Coronary artery (tissue), 2 donors: ENCODE measurements around the gene ATP9B.
A peak's percentile ranks its signal among the peaks of the same experiment; 100 is the strongest.

Experiments used
- DNase-seq: peaks from one replicate; pipeline ENCODE4 v3.0.0-alpha.2; 2017; ENCODE audit warnings: low spot score
- H3K27ac ChIP-seq, 2 donors: fragments of 200-600 bp; sonication (generic); one replicate each; pipeline ENCODE4 v1.5.1; 2016 to 2019
- H3K4me3 ChIP-seq: fragments of 200-600 bp; sonication (generic); 2 replicates; pipeline ENCODE4 v1.5.1; 2016; ENCODE audit warnings: mild to moderate bottlenecking, moderate library complexity
- TF ChIP-seq, protein P1 (sequence below): fragments of 200-600 bp; sonication (generic); IDR thresholded peaks from one replicate; pipeline ENCODE4 v1.5.1; 2019; ENCODE audit warnings: antibody characterized with exemption

The ATP9B gene, protein sequence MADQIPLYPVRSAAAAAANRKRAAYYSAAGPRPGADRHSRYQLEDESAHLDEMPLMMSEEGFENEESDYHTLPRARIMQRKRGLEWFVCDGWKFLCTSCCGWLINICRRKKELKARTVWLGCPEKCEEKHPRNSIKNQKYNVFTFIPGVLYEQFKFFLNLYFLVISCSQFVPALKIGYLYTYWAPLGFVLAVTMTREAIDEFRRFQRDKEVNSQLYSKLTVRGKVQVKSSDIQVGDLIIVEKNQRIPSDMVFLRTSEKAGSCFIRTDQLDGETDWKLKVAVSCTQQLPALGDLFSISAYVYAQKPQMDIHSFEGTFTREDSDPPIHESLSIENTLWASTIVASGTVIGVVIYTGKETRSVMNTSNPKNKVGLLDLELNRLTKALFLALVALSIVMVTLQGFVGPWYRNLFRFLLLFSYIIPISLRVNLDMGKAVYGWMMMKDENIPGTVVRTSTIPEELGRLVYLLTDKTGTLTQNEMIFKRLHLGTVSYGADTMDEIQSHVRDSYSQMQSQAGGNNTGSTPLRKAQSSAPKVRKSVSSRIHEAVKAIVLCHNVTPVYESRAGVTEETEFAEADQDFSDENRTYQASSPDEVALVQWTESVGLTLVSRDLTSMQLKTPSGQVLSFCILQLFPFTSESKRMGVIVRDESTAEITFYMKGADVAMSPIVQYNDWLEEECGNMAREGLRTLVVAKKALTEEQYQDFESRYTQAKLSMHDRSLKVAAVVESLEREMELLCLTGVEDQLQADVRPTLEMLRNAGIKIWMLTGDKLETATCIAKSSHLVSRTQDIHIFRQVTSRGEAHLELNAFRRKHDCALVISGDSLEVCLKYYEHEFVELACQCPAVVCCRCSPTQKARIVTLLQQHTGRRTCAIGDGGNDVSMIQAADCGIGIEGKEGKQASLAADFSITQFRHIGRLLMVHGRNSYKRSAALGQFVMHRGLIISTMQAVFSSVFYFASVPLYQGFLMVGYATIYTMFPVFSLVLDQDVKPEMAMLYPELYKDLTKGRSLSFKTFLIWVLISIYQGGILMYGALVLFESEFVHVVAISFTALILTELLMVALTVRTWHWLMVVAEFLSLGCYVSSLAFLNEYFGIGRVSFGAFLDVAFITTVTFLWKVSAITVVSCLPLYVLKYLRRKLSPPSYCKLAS

DNA sequence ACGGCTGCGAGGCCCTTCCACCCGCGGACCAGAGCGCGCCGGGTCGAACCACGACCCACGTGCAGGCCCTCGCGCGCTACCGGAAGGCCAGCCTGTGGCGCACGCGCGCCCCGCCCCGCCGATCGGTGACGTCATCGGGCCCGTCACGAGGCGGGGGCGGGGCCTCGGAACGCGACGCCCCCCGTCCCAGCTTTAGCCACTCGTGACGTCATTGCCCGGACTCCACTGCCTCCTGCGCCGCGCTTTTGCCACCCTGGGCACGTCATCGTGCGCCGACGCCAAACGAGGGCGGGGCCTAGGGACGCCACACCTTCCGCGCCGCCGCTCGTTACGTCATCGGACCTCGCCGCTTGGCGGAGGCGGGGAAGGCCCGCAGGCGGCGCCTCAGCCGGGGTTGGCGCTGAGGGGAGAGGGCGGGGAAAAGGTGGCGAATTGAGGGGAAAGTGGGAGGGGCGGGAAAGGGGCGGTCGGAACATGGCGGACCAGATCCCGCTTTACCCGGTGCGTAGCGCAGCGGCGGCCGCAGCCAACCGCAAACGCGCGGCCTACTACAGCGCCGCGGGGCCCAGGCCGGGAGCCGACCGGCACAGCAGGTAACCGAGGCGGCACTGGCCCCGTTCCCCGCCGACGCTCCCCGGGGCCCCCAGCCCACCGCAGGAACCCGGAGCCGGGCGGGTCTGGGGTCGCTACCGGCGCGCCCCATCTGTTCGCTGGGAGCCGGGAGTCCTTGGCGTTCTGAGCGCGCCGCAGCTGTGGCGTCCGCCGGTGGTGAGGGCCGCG is at the start of gene ATP9B:
Gene ATP9B, plus strand, starts transcription at position 458 of the 780 bp plus-strand sequence. Its CDS starts 17 bp downstream, at position 475.
- Histone ChIP-seq H3K4me3 (peak within 1 kb of the TSS; percentile 87), H3K27ac (peak within 1 kb of the TSS; percentile 88 to 92)
- TF ChIP-seq, protein P1, sequence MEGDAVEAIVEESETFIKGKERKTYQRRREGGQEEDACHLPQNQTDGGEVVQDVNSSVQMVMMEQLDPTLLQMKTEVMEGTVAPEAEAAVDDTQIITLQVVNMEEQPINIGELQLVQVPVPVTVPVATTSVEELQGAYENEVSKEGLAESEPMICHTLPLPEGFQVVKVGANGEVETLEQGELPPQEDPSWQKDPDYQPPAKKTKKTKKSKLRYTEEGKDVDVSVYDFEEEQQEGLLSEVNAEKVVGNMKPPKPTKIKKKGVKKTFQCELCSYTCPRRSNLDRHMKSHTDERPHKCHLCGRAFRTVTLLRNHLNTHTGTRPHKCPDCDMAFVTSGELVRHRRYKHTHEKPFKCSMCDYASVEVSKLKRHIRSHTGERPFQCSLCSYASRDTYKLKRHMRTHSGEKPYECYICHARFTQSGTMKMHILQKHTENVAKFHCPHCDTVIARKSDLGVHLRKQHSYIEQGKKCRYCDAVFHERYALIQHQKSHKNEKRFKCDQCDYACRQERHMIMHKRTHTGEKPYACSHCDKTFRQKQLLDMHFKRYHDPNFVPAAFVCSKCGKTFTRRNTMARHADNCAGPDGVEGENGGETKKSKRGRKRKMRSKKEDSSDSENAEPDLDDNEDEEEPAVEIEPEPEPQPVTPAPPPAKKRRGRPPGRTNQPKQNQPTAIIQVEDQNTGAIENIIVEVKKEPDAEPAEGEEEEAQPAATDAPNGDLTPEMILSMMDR, result no peak
- DNase-seq, result peak; percentile 98

DNA sequence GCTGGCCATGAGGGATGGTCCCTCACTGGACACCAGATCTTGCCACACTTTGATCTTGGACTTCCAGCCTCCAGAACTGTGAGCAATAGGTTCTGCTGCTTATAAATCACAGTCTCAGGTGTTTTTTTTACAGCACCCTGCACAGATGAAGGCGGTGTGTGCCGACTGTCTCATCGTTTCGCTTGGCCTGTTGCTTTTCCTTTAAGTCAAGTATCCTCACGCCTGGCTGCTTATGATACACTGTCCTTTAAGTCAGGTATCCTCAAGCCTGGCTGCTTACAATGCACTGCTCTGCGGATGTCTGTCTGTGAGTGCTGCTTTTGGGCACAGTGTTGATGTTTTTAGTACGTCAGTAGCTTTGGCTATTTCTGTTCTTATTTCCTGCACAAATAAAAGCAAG is 49.3 kb upstream of the ATP9B start:
- no peak overlapping the region for H3K4me3 ChIP-seq
- TF ChIP-seq, protein P1, result no peak
- DNase-seq, result no peak
- no peak overlapping the region for H3K27ac ChIP-seq

DNA sequence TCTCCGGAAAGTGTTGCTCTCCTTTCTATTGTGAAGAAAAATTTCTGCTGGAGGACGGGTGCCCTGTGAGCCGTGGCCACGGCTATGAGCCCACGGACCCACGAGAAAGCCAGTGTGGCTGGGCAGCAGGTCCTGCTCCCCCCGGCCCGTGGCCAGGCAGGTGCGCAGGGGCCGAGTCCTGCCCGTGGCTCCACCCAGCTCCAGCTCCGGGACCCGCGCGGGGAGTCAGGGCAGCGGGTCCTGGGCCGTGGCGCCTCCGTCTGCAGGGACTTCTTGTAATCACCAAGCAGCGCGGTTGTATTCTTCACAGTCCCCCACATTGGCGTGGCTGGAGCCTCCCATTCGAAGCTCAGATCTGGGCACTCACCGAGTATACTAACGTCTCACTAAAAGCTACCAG is 46.6 kb upstream of the ATP9B start:
- DNase-seq, result no peak
- Histone ChIP-seq H3K27ac (no peak overlapping the region), H3K4me3 (no peak overlapping the region)
- TF ChIP-seq, protein P1, result no peak

DNA sequence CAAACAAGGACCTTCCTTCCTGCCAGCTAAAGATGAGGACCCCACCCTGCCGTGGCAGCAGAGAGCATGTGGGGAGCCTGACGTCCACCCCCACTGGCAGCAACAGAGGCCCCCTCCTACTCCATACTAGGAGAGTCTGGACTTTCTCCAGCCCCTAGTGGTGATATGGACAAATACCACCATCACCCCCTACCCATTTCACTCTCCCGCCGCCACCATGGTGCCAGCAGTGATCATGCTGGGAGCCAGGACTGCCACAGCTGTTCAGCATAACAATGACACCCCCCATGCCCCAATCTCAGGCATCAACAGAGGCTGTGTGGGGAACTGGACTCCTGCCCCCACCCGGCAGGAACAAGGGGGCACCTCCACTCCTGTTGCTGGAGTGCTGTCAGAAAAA is 42.7 kb upstream of the ATP9B start:
- no peak overlapping the region for H3K27ac ChIP-seq
- no peak for DNase-seq
- H3K4me3 ChIP-seq, result no peak overlapping the region
- TF ChIP-seq, protein P1, result no peak

DNA sequence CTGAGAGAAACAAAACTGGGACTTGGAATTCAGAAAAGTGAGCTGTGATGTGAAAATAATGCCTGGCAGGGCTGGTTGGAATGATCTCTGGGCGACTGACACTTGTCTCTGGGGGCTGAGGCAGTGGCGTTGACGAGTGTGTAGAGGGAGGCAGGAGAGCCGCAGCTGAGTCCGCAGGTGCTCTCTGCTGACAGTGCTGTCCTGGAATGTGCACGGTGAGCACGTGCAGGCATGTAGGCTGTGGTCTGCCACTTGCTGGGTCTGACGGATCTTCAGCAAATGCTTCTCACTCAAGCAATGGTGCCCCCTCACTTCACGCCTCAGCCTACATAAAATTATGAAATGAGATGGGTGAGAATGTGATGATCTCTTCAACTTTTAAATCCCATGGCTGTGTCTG is 38.5 kb upstream of the ATP9B start:
- H3K27ac ChIP-seq, result no peak overlapping the region
- no peak for DNase-seq
- no peak overlapping the region for H3K4me3 ChIP-seq
- TF ChIP-seq, protein P1, result no peak

DNA sequence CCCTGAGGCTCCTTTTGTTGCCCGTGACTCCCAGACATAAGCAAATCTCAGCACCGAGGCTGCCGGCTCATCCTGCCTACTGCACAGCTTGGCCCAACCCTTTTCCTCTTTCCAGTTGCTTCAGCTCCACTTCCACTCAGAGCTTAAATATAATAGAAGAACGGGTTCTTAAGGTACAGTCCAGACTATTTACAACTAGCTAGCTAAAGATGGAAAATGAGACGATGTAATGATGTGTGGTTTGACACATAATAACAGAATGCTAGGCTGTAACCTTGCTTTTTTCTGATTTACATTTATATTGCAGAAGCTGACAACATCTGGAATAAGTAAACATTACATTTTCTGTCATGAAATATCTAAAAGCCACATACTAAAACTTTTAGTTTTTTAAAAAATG is 26.9 kb upstream of the ATP9B start:
- TF ChIP-seq, protein P1, result no peak
- DNase-seq, result no peak
- H3K27ac ChIP-seq, result no peak overlapping the region
- H3K4me3 ChIP-seq, result no peak overlapping the region
